Breast epithelium (tissue), 3 donors: ENCODE data around the gene STYK1.

ENCODE experiments used
- POLR2A ChIP-seq: fragments of 450-650 bp; IDR thresholded peaks from one replicate; pipeline ENCODE4 v1.6.1; 2016; ENCODE audit warnings: antibody characterized with exemption, mild to moderate bottlenecking, moderate library complexity
- POLR2AphosphoS5 ChIP-seq, 3 donors: sonication (generic); formaldehyde crosslinking; IDR thresholded peaks; one replicate each; pipeline ENCODE4 v1.6.1; 2017; ENCODE audit warnings: antibody characterized with exemption in 3 of 3
- TF ChIP-seq, protein P1 (sequence below), 3 donors: fragments of 450-650 bp; IDR thresholded peaks; one replicate each; pipeline ENCODE4 v1.5.1; 2016 to 2017; ENCODE audit warnings: antibody characterized with exemption in 3 of 3, mild to moderate bottlenecking in 3 of 3, moderate library complexity in 3 of 3

- TF ChIP-seq, protein P1, sequence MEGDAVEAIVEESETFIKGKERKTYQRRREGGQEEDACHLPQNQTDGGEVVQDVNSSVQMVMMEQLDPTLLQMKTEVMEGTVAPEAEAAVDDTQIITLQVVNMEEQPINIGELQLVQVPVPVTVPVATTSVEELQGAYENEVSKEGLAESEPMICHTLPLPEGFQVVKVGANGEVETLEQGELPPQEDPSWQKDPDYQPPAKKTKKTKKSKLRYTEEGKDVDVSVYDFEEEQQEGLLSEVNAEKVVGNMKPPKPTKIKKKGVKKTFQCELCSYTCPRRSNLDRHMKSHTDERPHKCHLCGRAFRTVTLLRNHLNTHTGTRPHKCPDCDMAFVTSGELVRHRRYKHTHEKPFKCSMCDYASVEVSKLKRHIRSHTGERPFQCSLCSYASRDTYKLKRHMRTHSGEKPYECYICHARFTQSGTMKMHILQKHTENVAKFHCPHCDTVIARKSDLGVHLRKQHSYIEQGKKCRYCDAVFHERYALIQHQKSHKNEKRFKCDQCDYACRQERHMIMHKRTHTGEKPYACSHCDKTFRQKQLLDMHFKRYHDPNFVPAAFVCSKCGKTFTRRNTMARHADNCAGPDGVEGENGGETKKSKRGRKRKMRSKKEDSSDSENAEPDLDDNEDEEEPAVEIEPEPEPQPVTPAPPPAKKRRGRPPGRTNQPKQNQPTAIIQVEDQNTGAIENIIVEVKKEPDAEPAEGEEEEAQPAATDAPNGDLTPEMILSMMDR (IDR thresholded peaks at IDR 0.05): no peak
- no peak for TF ChIP-seq POLR2A
- no peak for TF ChIP-seq POLR2AphosphoS5 (IDR thresholded peaks at IDR 0.05)
These were observed 27.4 kb upstream of the STYK1 start for GRCh38 chr12:10701131-10701681.
